ENCODE measurements around the gene CTSD.

DNA sequence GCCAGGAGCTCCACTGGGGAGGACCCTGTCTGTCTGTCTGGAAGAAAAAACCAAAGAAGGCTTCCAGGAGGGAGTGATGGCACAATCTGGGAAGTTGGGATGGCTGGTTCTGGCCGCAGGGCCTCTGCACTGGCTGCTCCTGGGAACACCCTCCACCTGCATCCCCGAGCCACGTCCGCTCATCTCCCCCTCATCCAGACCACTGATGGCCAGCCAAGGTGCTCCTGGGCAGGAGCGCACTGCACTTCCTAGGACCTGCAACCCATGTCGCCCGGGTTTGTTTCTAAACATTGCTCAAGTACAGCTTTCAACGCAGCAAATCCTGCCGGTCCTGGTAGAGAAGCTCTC is 8.4 kb downstream of the CTSD start:
- no peak for TF ChIP-seq CTCF (IDR thresholded peaks at IDR 0.05)
- no peak for TF ChIP-seq POLR2A (IDR thresholded peaks at IDR 0.05)

All from adrenal gland (tissue), 5 donors.